GM18519 (cell line): ENCODE results near the gene SLC12A3.
A peak's percentile ranks its signal among the peaks of the same experiment; 100 is the strongest.

Source experiments
- ATAC-seq: cut with Tn5 transposase; IDR thresholded peaks from one replicate; pipeline ENCODE4 v1.9.1; 2021; ENCODE audit warnings: mild to moderate bottlenecking, moderate library complexity; ENCODE audit not compliant: unreplicated experiment, low FRiP score

The SLC12A3 gene

GRCh38 chr16:56912746-56913708, 48.0 kb downstream of the SLC12A3 start:
- ATAC-seq, result no peak

- ATAC-seq, result no peak
These were observed 49.9 kb downstream of the SLC12A3 start for GRCh38 chr16:56914896-56915295.

GRCh38 chr16:56915336-56916119, 50.5 kb downstream of the SLC12A3 start:
- no peak for ATAC-seq

- ATAC-seq, result peak; percentile 73
These were observed 51.8 kb downstream of the SLC12A3 start for GRCh38 chr16:56916571-56917403.

- no peak for ATAC-seq
These were observed 53.5 kb downstream of the SLC12A3 start for GRCh38 chr16:56918467-56919012.

- no peak for ATAC-seq
These were observed 54.2 kb downstream of the SLC12A3 start for GRCh38 chr16:56919099-56919800.

- no peak for ATAC-seq
These were observed 56.6 kb downstream of the SLC12A3 start for GRCh38 chr16:56921571-56921970.

GRCh38 chr16:56923481-56924091, 58.6 kb downstream of the SLC12A3 start:
- no peak for ATAC-seq

- ATAC-seq, result no peak
These were observed 62.5 kb downstream of the SLC12A3 start for GRCh38 chr16:56927471-56927870.

- no peak for ATAC-seq
These were observed 64.6 kb downstream of the SLC12A3 start for GRCh38 chr16:56929639-56930038.

GRCh38 chr16:56930486-56931270, 65.7 kb downstream of the SLC12A3 start:
- no peak for ATAC-seq

- no peak for ATAC-seq
These were observed 66.4 kb downstream of the SLC12A3 start for GRCh38 chr16:56931271-56931891.

- peak; percentile 69 for ATAC-seq
These were observed 67.1 kb downstream of the SLC12A3 start, which contains the start of gene HERPUD1 for GRCh38 chr16:56931892-56932720. Gene HERPUD1, plus strand, starts transcription at chr16:56932142. Its CDS starts 103 bp downstream, at chr16:56932245.

GRCh38 chr16:56932721-56933619, 68.0 kb downstream of the SLC12A3 start:
- no peak for ATAC-seq

- no peak for ATAC-seq
These were observed 69.0 kb downstream of the SLC12A3 start for GRCh38 chr16:56933828-56934598.
